Small intestine (tissue), 7 donors: ENCODE data around the gene TLE4. TPM values are rescaled to one million over a fixed set of nuclear protein-coding genes. Genes with fewer than 3 reads are reported as not detected.
"Not testable (repeated sequence)": the region's sequence is repeated elsewhere in the genome, so short reads cannot be mapped to it uniquely, and the experiment has no call there.

Experiments
- DNase-seq, 2 donors: peaks; one replicate each; pipeline versions ENCODE4 v3.0.0 to v3.0.0-alpha.2; 2013
- FAIRE-seq: peaks from 2 replicates; lab custom pipeline; 2012; peaks lifted over from hg19 to GRCh38; lab: Jason Lieb, UNC
- H3K27ac ChIP-seq, 3 donors: one replicate each; pipeline ENCODE4 v1.5.1; 2013; ENCODE audit warnings: low read length in 2 of 3, mild to moderate bottlenecking in 2 of 3, control low read depth in 1 of 3, inconsistent platforms in 1 of 3, low read depth in 1 of 3, moderate library complexity in 1 of 3
- H3K27me3 ChIP-seq, 3 donors: one replicate each; pipeline ENCODE4 v1.6.1; 2013; ENCODE audit warnings: low read length in 3 of 3, inconsistent platforms in 1 of 3; ENCODE audit not compliant: control insufficient read depth in 3 of 3, insufficient read depth in 3 of 3
- H3K36me3 ChIP-seq, 3 donors: one replicate each; pipeline ENCODE4 v1.6.1; 2013; ENCODE audit warnings: low read length in 3 of 3, inconsistent platforms in 1 of 3, low read depth in 1 of 3, mild to moderate bottlenecking in 1 of 3, moderate library complexity in 1 of 3; ENCODE audit not compliant: control insufficient read depth in 3 of 3, insufficient read depth in 2 of 3
- H3K4me1 ChIP-seq, 3 donors: one replicate each; pipeline ENCODE4 v1.6.1; 2013; ENCODE audit warnings: low read length in 2 of 3, inconsistent platforms in 1 of 3, low read depth in 1 of 3, mild to moderate bottlenecking in 1 of 3, moderate library complexity in 1 of 3; ENCODE audit not compliant: control insufficient read depth in 3 of 3, insufficient read depth in 2 of 3
- H3K4me3 ChIP-seq, 3 donors: one replicate each; pipeline ENCODE4 v1.5.1; 2013; ENCODE audit warnings: low read length in 3 of 3, control low read depth in 1 of 3, inconsistent platforms in 1 of 3, low read depth in 1 of 3, mild to moderate bottlenecking in 1 of 3, moderate library complexity in 1 of 3
- H3K9me3 ChIP-seq, 2 donors: one replicate each; pipeline ENCODE4 v1.6.1; 2013; ENCODE audit warnings: low read depth in 1 of 2, low read length in 1 of 2; ENCODE audit not compliant: control insufficient read depth in 2 of 2, insufficient read depth in 1 of 2
- WGBS, 3 donors: extraction: QIAGEN DNeasy Blood & Tissue Kit; methylation state at CpG; one replicate each; pipeline ENCODE4 v1.1.7; 2013; 5-methylcytosine and 5-hydroxymethylcytosine counted together
- polyA plus RNA-seq, 4 donors: library from polyadenylated mRNA; stranded (reverse) in 3 of 4; unstranded in 1 of 4; fragments of 200-250 nt in 3 of 4; fragments of 120-200 nt in 1 of 4; gene quantifications; one replicate each; pipeline versions ENCODE4 v1.2.1 to v1.2.3, GENCODE V29; 2013
- donor health status: healthy with polysubstance abuse.
- donor health status: control.
- donor health status: control.
- donor health status: Bipolar disorder and iron deficiency.
- donor health status: healthy.

Gene TLE4
- polyA plus RNA-seq, 4 donors: 4.0 to 37.2 (median 8.2) TPM

DNA sequence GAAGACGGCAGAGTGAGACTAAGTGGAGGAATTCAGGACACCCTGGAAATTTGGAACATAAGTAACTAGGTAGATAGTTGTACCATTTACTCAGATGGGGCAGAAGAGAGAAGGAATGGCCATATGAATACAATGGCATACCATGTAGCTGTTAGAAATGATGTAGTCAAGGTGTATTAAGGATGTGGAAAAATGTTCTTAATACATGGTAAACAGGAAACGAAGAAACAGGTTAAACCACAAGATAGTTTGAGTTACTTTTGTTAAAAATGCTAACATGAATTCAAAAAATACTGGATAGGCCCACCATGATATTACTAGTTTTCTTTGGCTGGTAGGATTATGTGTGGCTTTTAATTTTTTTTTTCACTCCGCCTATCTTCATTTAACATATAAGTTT lies 68.3 kb downstream of the TLE4 start:
- H3K9me3 ChIP-seq, H3K4me3 ChIP-seq, H3K36me3 ChIP-seq, H3K27me3 ChIP-seq, H3K4me1 ChIP-seq, FAIRE-seq, DNase-seq, H3K27ac ChIP-seq: not testable (repeated sequence)
- 90 to 95% (median 92%) methylated on average over 3 of the region's 3 CpGs for WGBS, 3 donors

DNA sequence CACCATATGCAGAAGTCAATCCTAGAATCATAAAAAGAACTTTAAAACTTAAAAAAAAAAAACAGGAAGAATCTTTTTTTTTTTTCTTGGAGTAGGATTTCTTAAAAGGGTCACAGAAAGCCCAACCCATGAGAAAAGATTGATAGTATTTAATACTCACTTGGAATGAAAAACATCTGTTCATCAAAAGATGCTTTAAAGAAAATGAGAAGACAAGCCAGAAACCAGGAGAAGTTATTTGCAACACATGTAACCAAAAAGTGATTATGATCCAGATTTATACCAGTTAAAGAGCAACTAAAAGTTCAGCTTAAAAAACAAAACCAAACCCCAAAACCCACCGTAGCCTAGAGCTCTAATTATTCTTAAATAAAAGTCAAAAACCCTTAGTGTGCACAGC lies 69.3 kb downstream of the TLE4 start:
- Histone ChIP-seq H3K27me3 (no peaks in the 10 kb centered on the region), H3K36me3 (peaks cover 0 to 4% (median 0%) of the 10 kb centered on the region in 3 donors), H3K9me3 (peaks cover 0 to 10% of the 10 kb centered on the region in 2 donors), H3K4me1 (peaks cover 0 to 5% (median 0%) of the 10 kb centered on the region in 3 donors), H3K4me3 (no peak overlapping the region), H3K27ac (no peak overlapping the region)
- DNase-seq (no peak), FAIRE-seq (no peak)
- 75 to 86% (median 77%) methylated on average over 1 of the region's 1 CpG for WGBS, 3 donors

DNA sequence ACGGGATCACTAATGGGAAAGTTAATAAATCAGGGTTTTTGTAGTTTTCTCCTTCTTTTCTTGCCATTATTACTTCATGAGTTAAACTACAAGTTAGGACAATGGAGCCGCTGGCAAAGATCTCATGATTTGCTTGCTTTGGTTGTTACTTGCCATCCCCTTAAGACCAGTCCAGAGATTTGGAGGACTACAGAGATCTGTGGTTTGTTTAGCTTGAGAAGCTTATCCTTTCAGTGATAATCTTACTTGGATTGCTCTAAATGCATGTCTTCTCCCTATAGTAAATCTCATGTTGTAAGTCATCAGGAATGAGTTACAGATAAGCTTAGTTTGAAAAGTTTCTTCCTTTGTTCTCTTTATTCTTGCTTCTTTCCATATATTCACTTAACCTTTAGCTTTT lies 70.9 kb downstream of the TLE4 start:
- DNase-seq: no peak
- H3K4me3 ChIP-seq: no peak overlapping the region
- H3K27ac ChIP-seq: no peak overlapping the region
- WGBS, 3 donors: 94 to 97% (median 96%) methylated on average over 2 of the region's 2 CpGs
- peaks cover 0 to 4% (median 0%) of the 10 kb centered on the region in 3 donors for H3K4me1 ChIP-seq
- H3K27me3 ChIP-seq: no peaks in the 10 kb centered on the region
- peaks cover 0 to 10% of the 10 kb centered on the region in 2 donors for H3K9me3 ChIP-seq
- no peak for FAIRE-seq
- peaks cover 0 to 4% (median 0%) of the 10 kb centered on the region in 3 donors for H3K36me3 ChIP-seq

DNA sequence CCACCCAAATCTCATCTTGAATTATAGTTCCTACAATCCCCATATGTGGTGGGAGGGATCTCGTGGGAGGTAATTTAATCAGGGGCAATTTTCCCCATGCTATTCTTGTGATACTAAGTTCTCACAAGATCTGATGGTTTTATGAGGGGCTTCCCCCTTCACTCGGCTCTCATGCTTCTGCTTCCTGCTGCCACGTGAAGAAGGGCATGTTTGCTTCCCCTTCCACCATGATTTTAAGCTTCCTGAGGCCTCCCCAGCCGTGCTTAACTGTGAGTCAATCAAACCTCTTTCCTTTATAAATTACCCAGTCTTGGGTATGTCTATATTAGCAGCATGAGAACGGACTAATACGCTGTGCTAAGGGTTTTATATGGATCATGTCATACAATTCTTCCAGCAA lies 72.3 kb downstream of the TLE4 start:
- H3K27ac ChIP-seq: no peak overlapping the region
- no peaks in the 10 kb centered on the region for H3K27me3 ChIP-seq
- no peaks in the 10 kb centered on the region for H3K4me1 ChIP-seq
- peaks cover 0 to 10% of the 10 kb centered on the region in 2 donors for H3K9me3 ChIP-seq
- DNase-seq (no peak), FAIRE-seq (no peak)
- 91 to 92% (median 91%) methylated on average over 6 of the region's 6 CpGs for WGBS, 3 donors
- H3K4me3 ChIP-seq: no peak overlapping the region
- peaks cover 0 to 4% (median 0%) of the 10 kb centered on the region in 3 donors for H3K36me3 ChIP-seq

DNA sequence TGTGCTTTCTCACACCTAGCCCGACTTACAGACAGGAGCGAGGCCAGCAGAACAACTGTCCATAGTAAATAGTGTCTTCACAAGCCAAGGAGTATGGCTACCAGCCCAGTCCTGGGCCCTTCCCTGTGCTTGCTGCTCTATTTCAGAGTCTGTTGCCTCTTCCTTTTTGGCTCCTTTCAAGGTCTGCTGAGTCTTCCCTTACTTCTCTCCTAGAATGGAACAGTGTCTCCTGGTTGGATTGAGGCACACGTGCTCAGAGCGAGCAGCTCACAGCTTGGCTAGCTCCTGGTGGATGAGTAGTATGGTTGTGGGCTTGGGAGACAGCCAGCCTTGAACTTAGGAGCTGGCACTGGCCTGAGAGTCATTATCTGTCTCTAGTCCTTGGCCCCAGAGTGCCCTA lies 72.8 kb downstream of the TLE4 start:
- no peak overlapping the region for H3K27ac ChIP-seq
- no peak overlapping the region for H3K4me3 ChIP-seq
- H3K36me3 ChIP-seq: peaks cover 0 to 4% (median 0%) of the 10 kb centered on the region in 3 donors
- FAIRE-seq (no peak), DNase-seq (no peak)
- H3K4me1 ChIP-seq: no peaks in the 10 kb centered on the region
- H3K27me3 ChIP-seq: no peaks in the 10 kb centered on the region
- H3K9me3 ChIP-seq: peaks cover 0 to 10% of the 10 kb centered on the region in 2 donors
- 94 to 99% (median 98%) methylated on average over 4 of the region's 4 CpGs for WGBS, 3 donors

DNA sequence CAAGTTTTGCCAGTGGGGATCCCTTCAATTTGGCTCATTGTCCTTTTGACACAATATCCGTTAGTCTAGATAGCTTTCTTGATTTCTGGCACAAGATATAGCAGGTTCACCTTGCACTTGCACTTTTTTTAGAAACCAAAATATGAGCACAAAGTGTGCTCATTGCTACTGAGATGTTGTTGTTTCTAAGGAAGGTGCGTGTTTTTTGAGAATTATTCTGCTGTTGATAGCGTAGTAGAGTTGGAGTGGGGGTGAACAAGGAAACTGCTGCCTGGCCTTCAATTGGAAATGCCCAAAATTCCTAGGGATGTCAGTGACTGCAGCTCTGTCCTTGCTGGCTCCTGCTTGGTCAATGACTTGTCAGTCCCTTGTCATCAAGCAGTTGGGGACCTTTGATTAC lies 73.3 kb downstream of the TLE4 start:
- Histone ChIP-seq H3K36me3 (peaks cover 0 to 4% (median 0%) of the 10 kb centered on the region in 3 donors), H3K4me3 (no peak overlapping the region), H3K4me1 (no peaks in the 10 kb centered on the region), H3K27me3 (no peaks in the 10 kb centered on the region), H3K9me3 (peaks cover 0 to 10% of the 10 kb centered on the region in 2 donors), H3K27ac (no peak overlapping the region)
- WGBS, 3 donors: 94 to 98% (median 97%) methylated on average over 3 of the region's 3 CpGs
- FAIRE-seq (no peak), DNase-seq (no peak)

DNA sequence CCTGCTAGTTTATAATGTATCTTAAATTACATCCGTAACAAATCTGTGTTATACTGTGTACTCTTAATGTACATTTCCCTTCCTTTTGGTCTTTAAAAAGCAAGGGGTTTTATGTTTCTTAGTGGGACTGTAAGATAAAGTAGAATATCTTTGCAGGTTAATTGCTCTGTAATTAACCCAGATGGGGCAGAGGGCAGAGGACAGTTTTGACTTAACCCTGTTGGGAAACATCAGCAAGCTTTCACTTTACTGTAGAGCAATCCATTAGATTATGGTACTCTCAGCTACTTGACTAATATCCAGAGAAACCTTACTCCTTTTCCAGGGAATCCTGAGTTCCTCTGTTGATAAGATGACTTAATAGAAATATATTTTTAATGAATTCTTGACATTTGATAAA lies 74.3 kb downstream of the TLE4 start:
- no peak for FAIRE-seq
- Histone ChIP-seq H3K27me3 (no peaks in the 10 kb centered on the region), H3K36me3 (peaks cover 0 to 4% (median 0%) of the 10 kb centered on the region in 3 donors), H3K4me1 (no peaks in the 10 kb centered on the region), H3K4me3 (no peak overlapping the region), H3K9me3 (peaks cover 0 to 10% of the 10 kb centered on the region in 2 donors), H3K27ac (no peak overlapping the region)
- DNase-seq: peak; percentile 47 to 55
- WGBS, 3 donors: 22 to 65% (median 59%) methylated on average over 1 of the region's 1 CpG

DNA sequence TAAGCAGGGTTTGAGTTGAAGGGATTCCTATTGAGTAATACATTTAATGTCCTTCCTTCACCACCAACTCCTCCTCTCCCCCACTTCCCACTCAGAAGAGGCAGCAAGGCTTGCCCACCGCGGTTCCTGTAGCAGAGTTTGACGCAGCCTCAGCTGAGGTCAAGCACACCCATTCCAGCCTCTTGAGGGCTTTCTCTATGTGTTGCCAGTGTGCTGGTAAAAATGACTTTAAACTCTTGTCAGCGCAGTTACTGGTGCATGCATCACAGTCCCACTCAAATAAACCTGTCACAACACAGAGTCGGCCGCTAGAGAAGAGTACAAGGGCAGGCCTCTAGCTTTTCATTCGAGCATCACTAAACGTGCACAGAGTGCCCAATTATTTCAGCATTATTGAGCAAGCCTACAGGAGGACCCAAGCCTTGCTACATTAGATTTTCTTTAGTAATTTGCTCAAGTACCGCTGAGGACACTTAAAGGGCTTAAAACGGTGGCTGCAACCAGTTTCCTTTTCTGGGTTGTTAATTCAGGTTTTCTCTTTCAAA lies 79.6 kb downstream of the TLE4 start:
- no peak overlapping the region for H3K4me3 ChIP-seq
- WGBS, 3 donors: 87 to 99% (median 94%) methylated on average over 10 of the region's 10 CpGs
- DNase-seq: no peak
- no peaks in the 10 kb centered on the region for H3K27me3 ChIP-seq
- no peaks in the 10 kb centered on the region for H3K4me1 ChIP-seq
- no peaks in the 10 kb centered on the region for H3K9me3 ChIP-seq
- peaks cover 0 to 5% (median 3%) of the 10 kb centered on the region in 3 donors for H3K36me3 ChIP-seq
- FAIRE-seq: no peak
- H3K27ac ChIP-seq: no peak overlapping the region

DNA sequence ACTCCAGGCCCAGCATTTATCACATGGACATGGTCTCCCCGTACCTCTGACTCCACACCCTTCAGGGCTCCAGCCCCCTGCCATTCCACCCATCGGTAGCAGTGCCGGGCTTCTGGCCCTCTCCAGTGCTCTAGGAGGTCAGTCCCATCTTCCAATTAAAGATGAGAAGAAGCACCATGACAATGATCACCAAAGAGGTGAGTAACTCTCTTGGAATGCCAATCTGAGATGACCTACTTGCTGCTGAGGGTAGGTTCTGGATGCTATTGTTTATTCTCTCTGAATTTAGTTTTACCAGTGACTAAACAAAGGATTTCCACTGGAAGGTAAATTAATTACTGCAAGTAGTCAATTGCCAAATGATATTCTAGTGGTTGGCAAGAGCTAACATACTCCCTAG lies 80.8 kb downstream of the TLE4 start:
- H3K27me3 ChIP-seq: no peaks in the 10 kb centered on the region
- H3K4me3 ChIP-seq: no peak overlapping the region
- 96 to 100% (median 99%) methylated on average over 3 of the region's 3 CpGs for WGBS, 3 donors
- no peak for FAIRE-seq
- H3K9me3 ChIP-seq: no peaks in the 10 kb centered on the region
- no peak overlapping the region for H3K27ac ChIP-seq
- no peak for DNase-seq
- H3K4me1 ChIP-seq: no peaks in the 10 kb centered on the region
- peaks cover 0 to 5% (median 3%) of the 10 kb centered on the region in 3 donors for H3K36me3 ChIP-seq
